GM20000 (cell line): ENCODE data around the gene GPATCH4.

ENCODE experiments used
- DNase-seq: peaks from one replicate; pipeline ENCODE4 v3.0.0; 2012; ENCODE audit warnings: low spot score
- CTCF ChIP-seq: IDR thresholded peaks from 2 replicates; pipeline ENCODE4 v1.5.1; 2012; ENCODE audit warnings: mild to moderate bottlenecking, control low read depth; ENCODE audit errors: extremely low read depth, missing control alignments

The GPATCH4 gene

DNA sequence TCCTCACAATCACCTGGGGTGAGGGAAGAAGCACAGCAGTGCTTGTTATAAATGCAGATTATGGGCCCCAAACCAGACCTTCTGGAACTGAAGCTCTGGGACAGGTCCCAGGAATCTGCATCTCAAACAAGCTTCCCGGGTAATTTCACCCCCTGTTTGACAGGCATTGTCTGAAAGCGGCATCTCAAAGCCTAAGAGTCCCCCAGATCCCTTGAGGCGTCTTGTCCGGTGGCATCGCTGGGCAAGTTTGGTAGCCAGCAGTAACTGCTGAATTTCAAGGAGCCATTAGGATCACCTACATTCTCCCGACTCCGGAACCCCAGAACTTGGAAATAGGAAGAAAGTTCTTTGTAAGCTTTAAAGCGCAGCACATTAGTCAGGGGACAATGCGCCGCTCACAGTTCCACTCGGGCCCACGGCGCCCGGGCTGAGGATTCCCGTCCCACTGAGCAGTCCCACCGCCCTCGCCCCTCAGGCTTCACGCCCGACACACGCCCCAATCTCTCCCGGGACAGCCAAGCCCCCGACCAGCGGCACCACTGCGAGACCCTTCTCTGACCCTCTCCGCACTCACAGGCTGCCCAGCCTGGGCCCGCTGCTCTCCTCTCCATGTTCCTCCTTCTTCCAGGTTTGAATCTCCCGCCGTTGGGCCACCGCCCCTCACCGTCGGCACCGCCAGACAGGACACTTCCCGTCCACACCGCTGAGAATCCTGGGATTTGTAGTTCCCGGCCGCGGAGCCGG is 29.2 kb downstream of the GPATCH4 start, which contains the start of gene IQGAP3:
Gene IQGAP3 (minus strand): TSS at position 647 of the 744 bp plus-strand sequence. CDS start 36 bp downstream, at position 611.
- DNase-seq, result peak; percentile 90
- TF ChIP-seq CTCF, result no peak

DNA sequence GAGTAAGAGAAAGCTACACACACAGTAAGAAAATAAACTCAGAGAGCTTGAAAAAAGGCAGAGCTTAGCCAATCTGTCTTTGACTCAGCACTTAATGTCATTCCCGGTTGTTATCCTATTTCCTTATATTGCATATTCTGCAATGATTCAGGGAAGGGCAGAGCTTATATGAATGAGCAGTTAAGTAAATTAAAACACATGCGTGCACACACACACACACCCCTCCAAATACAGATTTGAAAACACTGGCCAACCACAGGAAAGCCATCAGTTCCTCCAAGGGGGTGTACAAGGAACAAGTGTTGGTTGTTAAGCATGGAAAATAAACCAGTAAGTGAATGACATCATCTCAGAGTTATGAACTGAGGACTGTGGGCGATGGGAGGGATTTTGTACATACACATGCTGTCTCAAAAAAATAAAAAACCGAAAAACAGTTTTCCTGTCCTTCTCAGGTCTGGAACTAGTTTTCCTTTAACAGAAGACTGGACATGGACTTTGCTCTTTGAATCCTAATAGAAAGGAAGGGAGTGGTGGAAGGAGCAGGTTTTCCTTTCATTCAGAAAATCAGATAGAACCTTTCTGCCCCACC is 29.9 kb downstream of the GPATCH4 start:
- no peak for TF ChIP-seq CTCF
- no peak for DNase-seq

GRCh38 chr1:156566436-156566835 is 34.8 kb downstream of the GPATCH4 start:
- DNase-seq, result no peak
- no peak for TF ChIP-seq CTCF

GRCh38 chr1:156565519-156565918 is 35.8 kb downstream of the GPATCH4 start:
- DNase-seq, result no peak
- no peak for TF ChIP-seq CTCF

- no peak for TF ChIP-seq CTCF
- no peak for DNase-seq
Measured at GRCh38 chr1:156560585-156561163, 40.6 kb downstream of the GPATCH4 start.

DNA sequence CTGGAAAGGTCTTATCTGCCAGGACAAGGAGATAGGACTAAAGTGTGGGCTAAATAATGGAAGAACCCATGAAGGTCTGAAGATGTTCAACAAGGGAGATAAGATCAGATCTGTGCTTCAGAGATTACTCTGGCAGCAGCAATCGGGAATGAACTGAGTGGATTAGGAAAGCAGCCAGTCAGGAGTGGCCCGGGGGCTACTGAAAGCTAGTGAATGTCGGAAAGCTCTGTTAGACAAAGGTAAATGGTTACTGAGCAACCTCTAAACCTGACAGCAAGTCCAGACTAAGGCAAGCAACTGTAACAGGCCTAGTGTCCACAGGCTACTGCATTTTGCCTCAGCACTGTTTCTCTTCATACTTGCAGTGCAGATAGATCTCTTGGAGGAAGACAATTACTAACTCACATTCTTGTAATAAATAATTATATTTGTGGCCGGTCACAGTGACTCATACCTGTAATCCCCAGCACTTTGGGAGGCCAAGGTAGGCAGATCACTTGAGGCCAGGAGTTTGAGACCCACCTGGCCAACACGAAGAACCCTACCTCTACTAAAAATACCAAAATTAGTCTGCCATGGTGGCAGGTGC is 41.4 kb downstream of the GPATCH4 start:
- no peak for DNase-seq
- TF ChIP-seq CTCF, result no peak
